GM12872 (cell line): ENCODE data around the gene AIFM2.

Source experiments
- TF ChIP-seq, protein P1 (sequence below): IDR thresholded peaks from 3 replicates; pipeline ENCODE4 v1.5.1; 2011; ENCODE audit warnings: low read depth, mild to moderate bottlenecking, low read length, moderate library complexity; ENCODE audit not compliant: insufficient read depth

AIFM2 gene

DNA sequence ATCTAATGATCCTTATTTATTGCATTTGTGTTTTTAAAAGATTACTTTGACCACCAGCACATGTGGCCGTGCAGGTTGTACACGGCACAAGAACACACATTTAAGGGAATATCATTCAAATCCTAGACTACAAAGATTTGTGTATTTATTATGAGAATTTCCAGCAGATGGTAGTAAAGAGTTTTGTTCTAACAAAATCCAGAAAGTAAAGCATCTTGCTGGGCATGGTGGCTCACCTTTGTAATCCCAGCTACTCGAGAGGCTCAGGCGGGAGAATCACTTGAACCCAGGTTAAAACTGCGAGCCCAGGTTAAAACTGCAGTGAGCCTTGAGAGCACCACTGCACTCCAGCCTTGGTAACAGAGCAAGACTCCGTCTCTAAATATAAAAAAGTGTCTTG, 48.4 kb downstream of the AIFM2 start:
- TF ChIP-seq, protein P1, sequence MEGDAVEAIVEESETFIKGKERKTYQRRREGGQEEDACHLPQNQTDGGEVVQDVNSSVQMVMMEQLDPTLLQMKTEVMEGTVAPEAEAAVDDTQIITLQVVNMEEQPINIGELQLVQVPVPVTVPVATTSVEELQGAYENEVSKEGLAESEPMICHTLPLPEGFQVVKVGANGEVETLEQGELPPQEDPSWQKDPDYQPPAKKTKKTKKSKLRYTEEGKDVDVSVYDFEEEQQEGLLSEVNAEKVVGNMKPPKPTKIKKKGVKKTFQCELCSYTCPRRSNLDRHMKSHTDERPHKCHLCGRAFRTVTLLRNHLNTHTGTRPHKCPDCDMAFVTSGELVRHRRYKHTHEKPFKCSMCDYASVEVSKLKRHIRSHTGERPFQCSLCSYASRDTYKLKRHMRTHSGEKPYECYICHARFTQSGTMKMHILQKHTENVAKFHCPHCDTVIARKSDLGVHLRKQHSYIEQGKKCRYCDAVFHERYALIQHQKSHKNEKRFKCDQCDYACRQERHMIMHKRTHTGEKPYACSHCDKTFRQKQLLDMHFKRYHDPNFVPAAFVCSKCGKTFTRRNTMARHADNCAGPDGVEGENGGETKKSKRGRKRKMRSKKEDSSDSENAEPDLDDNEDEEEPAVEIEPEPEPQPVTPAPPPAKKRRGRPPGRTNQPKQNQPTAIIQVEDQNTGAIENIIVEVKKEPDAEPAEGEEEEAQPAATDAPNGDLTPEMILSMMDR: no peak

DNA sequence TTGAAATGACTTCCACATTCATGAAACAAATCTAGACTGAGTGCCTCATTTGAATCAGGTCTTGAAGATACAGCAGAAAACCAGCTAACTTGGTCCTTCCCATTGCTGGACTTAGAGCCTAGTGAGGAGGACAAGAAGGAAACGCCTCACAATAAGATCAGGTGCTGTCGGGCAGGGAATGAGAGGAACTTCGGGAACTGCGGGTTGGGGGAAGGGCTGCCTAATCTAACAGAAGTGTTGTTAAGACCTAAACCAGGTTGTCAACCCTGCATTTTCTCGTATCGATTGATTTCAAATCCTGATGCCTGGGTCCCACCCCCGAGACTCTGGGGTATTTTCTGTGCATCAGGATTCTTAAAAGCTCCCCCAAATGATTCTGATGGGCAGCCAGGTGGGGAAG, 53.7 kb downstream of the AIFM2 start:
- TF ChIP-seq, protein P1: no peak

DNA sequence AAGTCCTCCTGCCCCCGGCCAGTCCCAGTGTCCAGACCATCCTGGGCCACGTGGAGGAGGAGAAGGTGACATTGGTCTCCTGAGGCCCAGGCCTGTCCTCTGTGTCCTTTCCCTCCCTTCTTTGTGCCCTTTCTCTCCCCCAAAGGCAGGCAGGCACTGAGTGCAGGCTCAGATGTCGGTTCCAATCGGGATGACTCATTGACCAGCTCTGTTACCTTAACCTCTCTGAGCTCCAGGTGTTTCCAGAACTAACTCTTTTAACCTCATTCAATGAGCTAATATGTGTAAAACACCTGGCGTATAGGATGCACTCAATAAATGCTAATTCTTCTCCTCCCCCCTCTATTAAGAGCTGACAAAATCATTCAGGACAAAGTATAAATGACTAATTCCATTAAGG, 54.3 kb downstream of the AIFM2 start:
- TF ChIP-seq, protein P1: no peak

DNA sequence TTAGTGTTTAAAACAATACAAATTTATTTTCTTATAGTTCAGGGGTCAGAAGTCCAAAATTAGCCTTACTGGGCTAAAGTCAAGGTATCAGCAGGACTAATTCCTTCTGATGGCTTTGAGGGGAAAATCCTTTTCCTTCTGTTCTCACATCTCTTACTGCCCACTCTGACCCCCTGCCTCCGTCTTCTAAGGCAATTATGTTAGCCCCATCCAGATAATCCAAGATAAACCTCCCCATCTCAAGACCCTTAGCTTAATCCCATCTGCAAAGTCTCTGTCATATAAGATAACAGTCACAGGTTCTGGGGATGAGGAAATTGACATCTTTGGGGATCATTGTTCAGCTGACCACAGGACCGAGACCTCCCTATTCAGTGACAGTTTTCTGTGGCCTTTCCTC, 57.7 kb downstream of the AIFM2 start:
- TF ChIP-seq, protein P1: no peak

GRCh38 chr10:70074165-70074564, 58.5 kb downstream of the AIFM2 start:
- TF ChIP-seq, protein P1: no peak

GRCh38 chr10:70070834-70071233, 61.8 kb downstream of the AIFM2 start:
- TF ChIP-seq, protein P1: no peak

DNA sequence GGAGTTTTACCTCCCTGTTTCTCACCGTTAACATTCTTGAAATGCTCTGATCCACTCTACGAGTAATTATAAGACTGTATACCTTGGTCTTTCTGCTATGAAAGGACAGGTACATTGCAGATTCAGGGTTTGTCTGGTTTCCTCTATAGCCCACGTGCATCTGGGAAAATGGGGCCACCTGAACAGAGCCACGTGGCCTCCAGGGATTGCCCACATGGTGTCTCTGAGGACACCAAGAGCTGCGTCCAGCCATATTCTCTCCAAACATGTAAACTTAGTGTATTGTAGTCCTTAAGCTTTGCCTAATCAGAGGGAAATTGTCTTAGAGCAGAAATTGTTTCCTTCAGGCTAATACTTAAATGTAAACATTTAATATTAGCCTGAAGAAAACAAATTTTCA, 63.3 kb downstream of the AIFM2 start:
- TF ChIP-seq, protein P1: no peak

GRCh38 chr10:70068925-70069324, 63.7 kb downstream of the AIFM2 start:
- TF ChIP-seq, protein P1: no peak
